HG03520 (cell line): Measurements from ENCODE around the gene GJC3.
"Not testable (repeated sequence)": the region's sequence is repeated elsewhere in the genome, so short reads cannot be mapped to it uniquely, and the experiment has no call there.

ENCODE experiments used
- ATAC-seq: cut with Tn5 transposase; IDR thresholded peaks from one replicate; pipeline ENCODE4 v1.9.1; 2021; ENCODE audit warnings: mild to moderate bottlenecking, moderate library complexity; ENCODE audit not compliant: unreplicated experiment

Gene GJC3

GRCh38 chr7:99928994-99929729 lies at the start of gene GJC3:
Gene GJC3 (minus strand): TSS chr7:99929620. CDS start chr7:99929620, 0 bp downstream.
- ATAC-seq, result no peak

GRCh38 chr7:99976626-99977025 lies 47.2 kb upstream of the GJC3 start:
- no peak for ATAC-seq

GRCh38 chr7:99975782-99976521 lies 46.5 kb upstream of the GJC3 start, which contains the start of gene AZGP1:
Gene AZGP1 (minus strand): TSS chr7:99976031. CDS start chr7:99976020, 11 bp downstream.
- ATAC-seq, result no peak

GRCh38 chr7:99974681-99975080 lies 45.3 kb upstream of the GJC3 start:
- no peak for ATAC-seq

- not testable (repeated sequence) for ATAC-seq
Observed at GRCh38 chr7:99973817-99974216, 44.4 kb upstream of the GJC3 start.

GRCh38 chr7:99971242-99971641 lies 41.8 kb upstream of the GJC3 start:
- ATAC-seq, result no peak

GRCh38 chr7:99969813-99970212 lies 40.4 kb upstream of the GJC3 start:
- not testable (repeated sequence) for ATAC-seq

GRCh38 chr7:99969298-99969697 lies 39.9 kb upstream of the GJC3 start:
- no peak for ATAC-seq

GRCh38 chr7:99958564-99959227 lies 29.3 kb upstream of the GJC3 start:
- no peak for ATAC-seq

- no peak for ATAC-seq
Observed at GRCh38 chr7:99955247-99955646, 25.8 kb upstream of the GJC3 start.

GRCh38 chr7:99954643-99955042 lies 25.2 kb upstream of the GJC3 start:
- ATAC-seq, result not testable (repeated sequence)

GRCh38 chr7:99953649-99954048 lies 24.2 kb upstream of the GJC3 start:
- ATAC-seq, result no peak

- ATAC-seq, result not testable (repeated sequence)
Observed at GRCh38 chr7:99952649-99953048, 23.2 kb upstream of the GJC3 start.

GRCh38 chr7:99950819-99951218 lies 21.4 kb upstream of the GJC3 start:
- not testable (repeated sequence) for ATAC-seq

GRCh38 chr7:99949645-99950228 lies 20.3 kb upstream of the GJC3 start:
- ATAC-seq, result no peak

GRCh38 chr7:99947608-99948007 lies 18.2 kb upstream of the GJC3 start:
- no peak for ATAC-seq

- no peak for ATAC-seq
Observed at GRCh38 chr7:99944497-99945070, 15.2 kb upstream of the GJC3 start.

GRCh38 chr7:99943641-99944496 lies 14.4 kb upstream of the GJC3 start:
- no peak for ATAC-seq

GRCh38 chr7:99938296-99938695 lies 8.9 kb upstream of the GJC3 start:
- no peak for ATAC-seq

GRCh38 chr7:99935009-99935408 lies 5.6 kb upstream of the GJC3 start:
- ATAC-seq, result not testable (repeated sequence)
